Measurements from ENCODE around the gene PIGK.

PIGK gene

DNA sequence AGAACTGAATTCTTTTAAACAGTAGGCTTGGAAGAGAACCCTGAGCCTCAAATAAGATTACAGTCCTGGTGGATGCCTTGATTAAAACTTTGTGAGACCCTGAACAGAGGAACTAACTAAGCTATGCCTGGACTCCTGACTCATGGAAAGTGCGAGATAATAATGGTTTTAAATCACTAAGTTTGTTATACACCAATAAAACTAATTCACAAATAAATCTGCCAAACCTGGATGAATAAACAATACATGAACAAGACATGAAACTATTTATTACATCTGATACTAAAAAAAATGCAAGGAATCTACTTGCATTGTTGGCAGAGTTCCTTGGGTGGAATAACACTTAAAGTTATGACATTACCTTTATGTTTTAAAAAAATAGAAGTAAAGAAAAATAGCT lies 118.4 kb downstream of the PIGK start:
- Histone ChIP-seq H3K9me3 (ENCODE audit: low read length) (no peaks in the 10 kb centered on the region), H3K9ac (ENCODE audit: low read length) (no peak overlapping the region), H3K4me2 (ENCODE audit: low read length) (no peak overlapping the region), H3K4me1 (ENCODE audit: insufficient read depth, low read length, severe bottlenecking) (no peaks in the 10 kb centered on the region), H3K9me2 (ENCODE audit: low read depth, low read length) (no peaks in the 10 kb centered on the region), H3K27me3 (ENCODE audit: insufficient read depth, low read length) (no peaks in the 10 kb centered on the region), H3K79me2 (ENCODE audit: insufficient read depth, low read length) (no peaks in the 10 kb centered on the region), H2AFZ (ENCODE audit: low read length) (no peak overlapping the region), H4K20me1 (ENCODE audit: insufficient read depth, low read length) (no peaks in the 10 kb centered on the region), H3K27ac (ENCODE audit: low read depth, low read length, poor library complexity, severe bottlenecking) (no peak overlapping the region), H3K4me3 (ENCODE audit: low read depth, low read length, poor library complexity, severe bottlenecking) (no peak overlapping the region), H3F3A (ENCODE audit: insufficient read depth, low read length) (no peaks in the 10 kb centered on the region), H3K36me3 (ENCODE audit: insufficient read depth, low read length) (no peaks in the 10 kb centered on the region)
- no peak for TF ChIP-seq EZH2 (IDR thresholded peaks at IDR 0.05; ENCODE audit: borderline replicate concordance, low read length)
- TF ChIP-seq, protein P1, sequence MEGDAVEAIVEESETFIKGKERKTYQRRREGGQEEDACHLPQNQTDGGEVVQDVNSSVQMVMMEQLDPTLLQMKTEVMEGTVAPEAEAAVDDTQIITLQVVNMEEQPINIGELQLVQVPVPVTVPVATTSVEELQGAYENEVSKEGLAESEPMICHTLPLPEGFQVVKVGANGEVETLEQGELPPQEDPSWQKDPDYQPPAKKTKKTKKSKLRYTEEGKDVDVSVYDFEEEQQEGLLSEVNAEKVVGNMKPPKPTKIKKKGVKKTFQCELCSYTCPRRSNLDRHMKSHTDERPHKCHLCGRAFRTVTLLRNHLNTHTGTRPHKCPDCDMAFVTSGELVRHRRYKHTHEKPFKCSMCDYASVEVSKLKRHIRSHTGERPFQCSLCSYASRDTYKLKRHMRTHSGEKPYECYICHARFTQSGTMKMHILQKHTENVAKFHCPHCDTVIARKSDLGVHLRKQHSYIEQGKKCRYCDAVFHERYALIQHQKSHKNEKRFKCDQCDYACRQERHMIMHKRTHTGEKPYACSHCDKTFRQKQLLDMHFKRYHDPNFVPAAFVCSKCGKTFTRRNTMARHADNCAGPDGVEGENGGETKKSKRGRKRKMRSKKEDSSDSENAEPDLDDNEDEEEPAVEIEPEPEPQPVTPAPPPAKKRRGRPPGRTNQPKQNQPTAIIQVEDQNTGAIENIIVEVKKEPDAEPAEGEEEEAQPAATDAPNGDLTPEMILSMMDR (IDR thresholded peaks at IDR 0.05; ENCODE audit: low read length) = no peak

DNA sequence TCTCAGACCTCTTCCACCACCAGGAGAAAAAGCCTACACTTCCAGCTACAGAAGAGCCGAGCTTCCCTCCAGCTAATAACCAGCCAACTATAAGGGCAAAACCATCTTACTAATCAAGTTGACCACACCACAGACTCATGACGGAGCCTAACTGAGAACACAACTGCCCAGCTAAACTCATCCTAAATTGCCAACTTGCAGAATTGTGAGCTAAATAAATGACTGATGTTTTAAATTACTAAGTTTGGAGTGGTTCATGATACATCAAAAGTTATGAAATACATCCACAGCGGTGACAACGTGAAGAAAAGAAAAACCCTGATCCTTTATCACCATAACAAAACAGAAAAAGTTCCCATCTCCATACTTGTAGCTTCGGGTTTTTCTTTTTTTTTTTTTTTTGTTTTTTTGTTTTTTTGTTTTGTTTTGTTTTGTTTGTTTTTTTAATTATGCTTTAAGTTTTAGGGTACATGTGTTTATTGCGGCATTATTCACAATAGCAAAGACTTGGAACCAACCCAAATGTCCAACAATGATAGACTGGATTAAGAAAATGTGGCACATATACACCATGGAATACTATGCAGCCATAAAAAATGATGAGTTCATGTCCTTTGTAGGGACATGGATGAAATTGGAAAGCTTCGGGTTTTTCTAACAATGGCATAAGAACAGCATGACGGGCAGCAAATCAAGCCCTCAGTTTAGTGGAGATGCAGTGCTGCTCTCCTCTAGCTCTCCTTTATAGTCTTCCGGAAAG lies 122.6 kb downstream of the PIGK start:
- Histone ChIP-seq H4K20me1 (ENCODE audit: insufficient read depth, low read length) (no peaks in the 10 kb centered on the region), H3K79me2 (ENCODE audit: insufficient read depth, low read length) (no peaks in the 10 kb centered on the region), H3K27me3 (ENCODE audit: insufficient read depth, low read length) (no peaks in the 10 kb centered on the region), H3K4me2 (ENCODE audit: low read length) (no peak overlapping the region), H3K27ac (ENCODE audit: low read depth, low read length, poor library complexity, severe bottlenecking) (no peak overlapping the region), H3F3A (ENCODE audit: insufficient read depth, low read length) (no peaks in the 10 kb centered on the region), H3K9me2 (ENCODE audit: low read depth, low read length) (no peaks in the 10 kb centered on the region), H3K9ac (ENCODE audit: low read length) (no peak overlapping the region), H3K36me3 (ENCODE audit: insufficient read depth, low read length) (no peaks in the 10 kb centered on the region), H2AFZ (ENCODE audit: low read length) (no peak overlapping the region), H3K9me3 (ENCODE audit: low read length) (no peaks in the 10 kb centered on the region), H3K4me1 (ENCODE audit: insufficient read depth, low read length, severe bottlenecking) (no peaks in the 10 kb centered on the region), H3K4me3 (ENCODE audit: low read depth, low read length, poor library complexity, severe bottlenecking) (no peak overlapping the region)
- no peak for TF ChIP-seq EZH2 (IDR thresholded peaks at IDR 0.05; ENCODE audit: borderline replicate concordance, low read length)
- TF ChIP-seq, protein P1 (IDR thresholded peaks at IDR 0.05; ENCODE audit: low read length) = no peak

GRCh38 chr1:77095236-77095635 lies 124.0 kb downstream of the PIGK start:
- no peaks in the 10 kb centered on the region for H3K79me2 ChIP-seq (ENCODE audit: insufficient read depth, low read length)
- no peaks in the 10 kb centered on the region for H3K27me3 ChIP-seq (ENCODE audit: insufficient read depth, low read length)
- H3K9ac ChIP-seq (ENCODE audit: low read length) = no peak overlapping the region
- H4K20me1 ChIP-seq (ENCODE audit: insufficient read depth, low read length) = no peaks in the 10 kb centered on the region
- no peaks in the 10 kb centered on the region for H3K9me3 ChIP-seq (ENCODE audit: low read length)
- no peaks in the 10 kb centered on the region for H3K9me2 ChIP-seq (ENCODE audit: low read depth, low read length)
- TF ChIP-seq EZH2 (IDR thresholded peaks at IDR 0.05; ENCODE audit: borderline replicate concordance, low read length) = no peak
- TF ChIP-seq, protein P1 (IDR thresholded peaks at IDR 0.05; ENCODE audit: low read length) = no peak
- no peak overlapping the region for H3K4me2 ChIP-seq (ENCODE audit: low read length)
- no peaks in the 10 kb centered on the region for H3F3A ChIP-seq (ENCODE audit: insufficient read depth, low read length)
- H3K4me3 ChIP-seq (ENCODE audit: low read depth, low read length, poor library complexity, severe bottlenecking) = no peak overlapping the region
- no peak overlapping the region for H2AFZ ChIP-seq (ENCODE audit: low read length)
- no peak overlapping the region for H3K27ac ChIP-seq (ENCODE audit: low read depth, low read length, poor library complexity, severe bottlenecking)
- no peaks in the 10 kb centered on the region for H3K4me1 ChIP-seq (ENCODE audit: insufficient read depth, low read length, severe bottlenecking)
- no peaks in the 10 kb centered on the region for H3K36me3 ChIP-seq (ENCODE audit: insufficient read depth, low read length)
